Upper lobe of left lung (tissue), 6 donors: ENCODE data around the gene GLS. TPM values are rescaled to one million over a fixed set of nuclear protein-coding genes. Genes with fewer than 3 reads are reported as not detected.

Experiments
- ATAC-seq, 2 donors: fragments of 200-7000 bp; cut with Tn5 transposase; one replicate each; pipeline ENCODE4 v1.9.1; 2022; ENCODE audit warnings: mild to moderate bottlenecking in 2 of 2, moderate library complexity in 2 of 2; ENCODE audit not compliant: low FRiP score in 2 of 2
- DNase-seq, 2 donors: peaks; one replicate each; pipeline ENCODE4 v3.0.0-alpha.2; 2019 to 2020
- H3K27ac ChIP-seq, 4 donors: fragments of 200-600 bp; sonication (generic); one replicate each; pipeline ENCODE4 v1.5.1; 2016 to 2019
- H3K27me3 ChIP-seq, 4 donors: fragments of 200-600 bp; sonication (generic); one replicate each; pipeline ENCODE4 v1.5.1; 2017 to 2019
- H3K36me3 ChIP-seq, 4 donors: fragments of 200-600 bp; sonication (generic); one replicate each; pipeline ENCODE4 v1.5.1; 2016 to 2019
- H3K4me1 ChIP-seq, 4 donors: fragments of 200-600 bp; sonication (generic); one replicate each; pipeline ENCODE4 v1.5.1; 2018 to 2019
- H3K4me3 ChIP-seq, 4 donors: fragments of 200-600 bp; sonication (generic); one replicate each; pipeline ENCODE4 v1.5.1; 2017 to 2019; ENCODE audit warnings: mild to moderate bottlenecking in 2 of 4, moderate library complexity in 1 of 4
- H3K9me3 ChIP-seq, 4 donors: fragments of 200-600 bp; sonication (generic); one replicate each; pipeline ENCODE4 v1.5.1; 2018 to 2019
- CTCF ChIP-seq, 6 experiments: fragments of 450-650 bp in 4 of 6; fragments of 200-600 bp in 2 of 6; sonication (generic) in 2 of 6; IDR thresholded peaks; one replicate each; pipeline ENCODE4 v1.5.1; 2016 to 2019; ENCODE audit warnings: antibody characterized with exemption in 6 of 6
- EP300 ChIP-seq, 4 donors: sonication (generic); formaldehyde crosslinking; IDR thresholded peaks; one replicate each; pipeline ENCODE4 v1.5.1; 2017; ENCODE audit warnings: antibody characterized with exemption in 4 of 4, control low read depth in 2 of 4
- POLR2A ChIP-seq, 4 donors: fragments of 450-650 bp; IDR thresholded peaks; one replicate each; pipeline ENCODE4 v1.5.1; 2016 to 2017; ENCODE audit warnings: antibody characterized with exemption in 4 of 4, mild to moderate bottlenecking in 2 of 4
- POLR2AphosphoS5 ChIP-seq, 2 donors: sonication (generic); formaldehyde crosslinking; IDR thresholded peaks; one replicate each; pipeline ENCODE4 v1.5.1; 2017; ENCODE audit warnings: antibody characterized with exemption in 2 of 2
- WGBS, 2 donors: methylation state at CpG; one replicate each; pipeline ENCODE4 v1.1.5; 2017 to 2018; 5-methylcytosine and 5-hydroxymethylcytosine counted together
- total RNA-seq, 6 donors: library from RNA; depleted of rRNA in 4 of 6; stranded (reverse); fragments of >200 nt in 4 of 6; gene quantifications; one replicate each; pipeline versions ENCODE4 v1.1.0 to v1.2.1, GENCODE V29; 2016 to 2021
- donor health status: DM: no; HTN: no; CAD: no; lungs with moderate emphysema.
- donor health status: DM: no; HTN: yes; CAD: no; lungs with severe emphysema.

The GLS gene
- total RNA-seq, 6 donors from 2014 or later, result 126 to 401 (median 189) TPM

DNA sequence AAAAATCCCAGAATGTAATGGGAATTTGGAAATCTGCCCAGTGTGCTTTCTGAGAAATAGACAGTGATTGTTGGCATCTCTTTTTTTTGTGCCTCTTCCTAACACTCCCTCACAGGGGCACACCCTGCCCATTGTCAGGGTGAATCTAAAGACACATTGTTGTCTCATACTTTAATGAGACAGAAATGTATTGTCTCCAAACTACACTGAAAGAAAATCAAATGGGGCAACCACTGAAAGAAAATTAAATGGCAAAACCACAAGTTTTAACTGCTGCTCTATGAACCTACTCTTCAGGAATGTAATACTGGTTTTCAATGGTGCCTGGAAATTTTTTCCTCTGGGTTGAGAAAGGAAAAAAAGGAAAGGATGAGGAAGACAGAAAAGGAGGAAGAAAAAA is 43.2 kb upstream of the GLS start:
- DNase-seq (no peak), ATAC-seq (no peak)
- no peaks in the 10 kb centered on the region for H3K9me3 ChIP-seq
- no peaks in the 10 kb centered on the region for H3K27me3 ChIP-seq
- H3K4me1 ChIP-seq, result peaks cover 0 to 5% (median 0%) of the 10 kb centered on the region in 4 donors
- H3K36me3 ChIP-seq, result no peaks in the 10 kb centered on the region
- TF ChIP-seq CTCF (IDR thresholded peaks at IDR 0.05), result no peak
- no peak for TF ChIP-seq POLR2A (IDR thresholded peaks at IDR 0.05)
- no peak for TF ChIP-seq POLR2AphosphoS5 (IDR thresholded peaks at IDR 0.05)
- no peak for TF ChIP-seq EP300 (IDR thresholded peaks at IDR 0.05)
- H3K4me3 ChIP-seq, result no peak overlapping the region
- H3K27ac ChIP-seq, result no peak overlapping the region

GRCh38 chr2:190837952-190838361 is 42.7 kb upstream of the GLS start:
- H3K27ac ChIP-seq, result no peak overlapping the region
- no peaks in the 10 kb centered on the region for H3K36me3 ChIP-seq
- WGBS, 2 donors, result 92 to 96% methylated on average over 3 of the region's 3 CpGs
- no peak for TF ChIP-seq POLR2A (IDR thresholded peaks at IDR 0.05)
- TF ChIP-seq CTCF (IDR thresholded peaks at IDR 0.05), result no peak
- peaks cover 0 to 5% (median 0%) of the 10 kb centered on the region in 4 donors for H3K4me1 ChIP-seq
- ATAC-seq (no peak), DNase-seq (no peak)
- H3K9me3 ChIP-seq, result no peaks in the 10 kb centered on the region
- H3K27me3 ChIP-seq, result no peaks in the 10 kb centered on the region
- no peak overlapping the region for H3K4me3 ChIP-seq

GRCh38 chr2:190838492-190838910 is 42.1 kb upstream of the GLS start:
- H3K27me3 ChIP-seq, result no peaks in the 10 kb centered on the region
- no peak overlapping the region for H3K4me3 ChIP-seq
- H3K36me3 ChIP-seq, result no peaks in the 10 kb centered on the region
- TF ChIP-seq POLR2AphosphoS5 (IDR thresholded peaks at IDR 0.05), result no peak
- no peak for TF ChIP-seq CTCF (IDR thresholded peaks at IDR 0.05)
- TF ChIP-seq EP300 (IDR thresholded peaks at IDR 0.05), result no peak
- TF ChIP-seq POLR2A (IDR thresholded peaks at IDR 0.05), result no peak
- H3K9me3 ChIP-seq, result no peaks in the 10 kb centered on the region
- ATAC-seq (peak in 1 of 2 donors; percentile 27), DNase-seq (no peak)
- no peak overlapping the region for H3K27ac ChIP-seq
- H3K4me1 ChIP-seq, result peaks cover 0 to 5% (median 0%) of the 10 kb centered on the region in 4 donors
- 76 to 85% methylated on average over 2 of the region's 2 CpGs for WGBS, 2 donors

DNA sequence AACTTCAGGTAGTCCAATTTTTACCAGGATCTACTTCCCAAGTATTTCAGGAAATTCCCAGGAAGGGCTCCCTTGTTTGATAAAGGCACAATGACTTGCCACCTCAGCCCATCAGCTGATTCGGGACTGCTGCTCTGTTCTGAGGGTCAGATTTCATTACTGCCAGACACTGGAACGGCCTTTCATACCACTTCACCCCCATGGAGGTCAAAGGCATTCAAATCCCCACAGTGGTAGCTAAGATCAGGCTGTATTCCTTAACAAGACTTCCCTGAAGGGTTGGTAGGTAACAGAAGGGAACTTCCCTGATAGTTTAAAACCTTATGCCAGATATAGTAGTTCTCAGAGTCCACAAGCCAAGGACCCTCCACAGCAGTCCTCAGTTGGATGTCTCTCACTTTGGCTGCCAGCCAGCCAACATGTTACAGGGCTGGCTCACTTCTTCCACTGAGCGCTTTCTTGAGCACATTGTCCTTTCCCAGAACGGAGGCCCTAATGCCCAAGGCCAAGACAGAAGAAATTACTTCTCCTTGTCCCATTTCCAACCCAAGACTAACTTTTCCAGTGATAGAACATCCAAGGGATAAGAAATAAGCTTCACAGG is 40.0 kb upstream of the GLS start:
- DNase-seq, result no peak
- Histone ChIP-seq H3K36me3 (no peaks in the 10 kb centered on the region), H3K4me1 (peaks cover 0 to 5% (median 0%) of the 10 kb centered on the region in 4 donors), H3K4me3 (no peak overlapping the region), H3K27me3 (no peaks in the 10 kb centered on the region), H3K9me3 (no peaks in the 10 kb centered on the region), H3K27ac (no peak overlapping the region)
- TF ChIP-seq EP300 (IDR thresholded peaks at IDR 0.05) (no peak), POLR2A (IDR thresholded peaks at IDR 0.05) (no peak), POLR2AphosphoS5 (IDR thresholded peaks at IDR 0.05) (no peak), CTCF (IDR thresholded peaks at IDR 0.05) (no peak)
- ATAC-seq, result no peak
- WGBS, 2 donors, result 70 to 88% methylated on average over 2 to 4 of the region's 4 CpGs
